GM21447 (cell line): ENCODE results near the gene NR5A2.

Experiments
- ATAC-seq: cut with Tn5 transposase; IDR thresholded peaks from one replicate; pipeline ENCODE4 v1.9.1; 2021; ENCODE audit not compliant: unreplicated experiment

Gene NR5A2

GRCh38 chr1:200062143-200062542 is 34.6 kb downstream of the NR5A2 start:
- ATAC-seq, result no peak

GRCh38 chr1:200072636-200073285 is 45.3 kb downstream of the NR5A2 start:
- peak; percentile 98 for ATAC-seq

GRCh38 chr1:200073286-200073637 is 45.8 kb downstream of the NR5A2 start:
- no peak for ATAC-seq

GRCh38 chr1:200075522-200075921 is 48.0 kb downstream of the NR5A2 start:
- ATAC-seq, result no peak

- ATAC-seq, result no peak
These were observed 48.5 kb downstream of the NR5A2 start for GRCh38 chr1:200075938-200076546.

- no peak for ATAC-seq
These were observed 51.9 kb downstream of the NR5A2 start for GRCh38 chr1:200079232-200079940.

- ATAC-seq, result no peak
These were observed 53.9 kb downstream of the NR5A2 start for GRCh38 chr1:200081151-200081968.

GRCh38 chr1:200081969-200082245 is 54.4 kb downstream of the NR5A2 start:
- ATAC-seq, result no peak

- ATAC-seq, result no peak
These were observed 54.8 kb downstream of the NR5A2 start for GRCh38 chr1:200082329-200082728.

GRCh38 chr1:200090252-200091159 is 63.0 kb downstream of the NR5A2 start:
- no peak for ATAC-seq

GRCh38 chr1:200095057-200095577 is 67.6 kb downstream of the NR5A2 start:
- no peak for ATAC-seq

GRCh38 chr1:200096774-200097173 is 69.3 kb downstream of the NR5A2 start:
- no peak for ATAC-seq

- no peak for ATAC-seq
These were observed 71.5 kb downstream of the NR5A2 start for GRCh38 chr1:200099040-200099439.

GRCh38 chr1:200103966-200104583 is 76.6 kb downstream of the NR5A2 start:
- ATAC-seq, result no peak

- ATAC-seq, result no peak
These were observed 79.5 kb downstream of the NR5A2 start for GRCh38 chr1:200107004-200107470.

- ATAC-seq, result no peak
These were observed 81.1 kb downstream of the NR5A2 start for GRCh38 chr1:200108659-200109058.

- no peak for ATAC-seq
These were observed 84.8 kb downstream of the NR5A2 start for GRCh38 chr1:200112290-200112689.

GRCh38 chr1:200115532-200115931 is 88.0 kb downstream of the NR5A2 start:
- no peak for ATAC-seq

GRCh38 chr1:200116324-200116723 is 88.8 kb downstream of the NR5A2 start:
- no peak for ATAC-seq
